Nucleus accumbens (tissue), 56 donors: ENCODE measurements around the gene VASN.

Source experiments
- DNase-seq, 56 donors: peaks; one replicate each; lab custom pipeline; 2025; lab: John Stamatoyannopoulos, UW

The VASN gene

GRCh38 chr16:4414187-4414917 is 42.7 kb downstream of the VASN start:
- no peak for DNase-seq

GRCh38 chr16:4415538-4416199 is 44.0 kb downstream of the VASN start:
- DNase-seq = peak in 44 of 56 donors; percentile 6 to 78 (median 41)

- DNase-seq = peak; percentile 51 to 99 (median 96)
Observed at GRCh38 chr16:4416200-4417032, 44.8 kb downstream of the VASN start, which contains the start of gene CORO7. CORO7 (minus strand) TSS chr16:4416596; CDS start chr16:4416518, 78 bp downstream.

- DNase-seq = no peak
Observed at GRCh38 chr16:4419402-4419959, 47.8 kb downstream of the VASN start.

GRCh38 chr16:4420505-4421105 is 49.0 kb downstream of the VASN start:
- no peak for DNase-seq

- DNase-seq = peak in 55 of 56 donors; percentile 66 to 99 (median 90)
Observed at GRCh38 chr16:4425378-4426020, 53.9 kb downstream of the VASN start, which contains the start of gene DNAJA3. DNAJA3 (plus strand) TSS chr16:4425868; CDS start chr16:4425882, 14 bp downstream.

GRCh38 chr16:4426021-4426684 is 54.5 kb downstream of the VASN start:
- DNase-seq = no peak

GRCh38 chr16:4426722-4427372 is 55.2 kb downstream of the VASN start:
- DNase-seq = no peak

- DNase-seq = no peak
Observed at GRCh38 chr16:4428500-4428899, 56.9 kb downstream of the VASN start.

GRCh38 chr16:4431023-4431422 is 59.4 kb downstream of the VASN start:
- no peak for DNase-seq
